SU-DHL-6 (cell line): ENCODE results near the gene VPS36.

ENCODE experiments used
- CTCF ChIP-seq: fragments of 200-600 bp; sonication (generic); IDR thresholded peaks from one replicate; pipeline ENCODE4 v1.5.1; 2017; ENCODE audit warnings: antibody characterized with exemption, mild to moderate bottlenecking, low read length, moderate library complexity; ENCODE audit not compliant: insufficient read depth, poor library complexity, severe bottlenecking
- EZH2phosphoT487 ChIP-seq: fragments of 200-600 bp; sonication (generic), shearing (Covaris generic); conservative IDR thresholded peaks from 2 replicates; pipeline ENCODE4 v1.6.1; 2018; ENCODE audit warnings: mild to moderate bottlenecking, antibody characterized with exemption, low read length, moderate library complexity, mixed read lengths

GRCh38 chr13:52454820-52455676 is 4.6 kb upstream of the VPS36 start, which contains the start of gene CKAP2:
- TF ChIP-seq CTCF: no peak
- TF ChIP-seq EZH2phosphoT487: no peak
